Panc1 (cell line): ENCODE data around the gene NUDT7.

ENCODE experiments used
- CTCF ChIP-seq: fragments of 450-650 bp; IDR thresholded peaks from 2 replicates; pipeline ENCODE4 v1.5.1; 2017; ENCODE audit warnings: mild to moderate bottlenecking
- POLR2AphosphoS5 ChIP-seq: IDR thresholded peaks from 2 replicates; pipeline ENCODE4 v1.6.1; 2012; ENCODE audit warnings: mild to moderate bottlenecking, low read depth, low read length, moderate library complexity
- TCF7L2 ChIP-seq: IDR thresholded peaks from 2 replicates; pipeline ENCODE4 v1.6.1; 2011; ENCODE audit warnings: mild to moderate bottlenecking, low read depth, low read length, inconsistent platforms

DNA sequence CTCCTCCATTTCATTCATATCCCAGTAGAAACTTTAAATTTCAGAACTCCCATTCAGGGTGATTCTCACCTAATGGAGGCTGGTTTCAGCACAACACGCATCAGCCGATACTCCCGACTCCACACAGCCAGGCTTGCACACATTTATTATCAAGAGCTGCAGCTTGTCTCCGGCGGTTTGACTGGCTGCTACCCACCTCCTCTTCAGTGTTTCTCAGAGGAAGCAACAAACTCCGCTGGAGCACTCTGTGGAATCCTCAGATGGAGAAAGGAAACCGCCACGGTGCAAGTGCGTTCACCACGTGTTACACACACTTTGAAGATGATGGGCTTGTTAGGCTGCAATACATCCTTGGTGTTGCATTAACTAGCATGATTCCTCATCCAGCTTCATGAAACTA lies 39.7 kb upstream of the NUDT7 start:
- no peak for TF ChIP-seq CTCF
- TF ChIP-seq TCF7L2 = no peak
- no peak for TF ChIP-seq POLR2AphosphoS5
